Gastrocnemius medialis (tissue), 4 donors: ENCODE data around the gene PXDN. TPM values are rescaled to one million over a fixed set of nuclear protein-coding genes. Genes with fewer than 3 reads are reported as not detected.

Source experiments
- ATAC-seq, 2 donors: fragments of 150-250 bp; one replicate each; pipeline ENCODE4 v1.9.1; 2016
- DNase-seq, 2 donors: peaks; one replicate each; pipeline ENCODE4 v3.0.0-alpha.2; 2019
- H3K27ac ChIP-seq, 4 donors: fragments of 200-600 bp; sonication (generic); 1 replicate in 1 of 4; 2 replicates in 3 of 4; pipeline ENCODE4 v1.5.1; 2016 to 2018; ENCODE audit warnings: mild to moderate bottlenecking in 2 of 4, moderate library complexity in 1 of 4
- H3K27me3 ChIP-seq, 3 donors: fragments of 200-600 bp; sonication (generic) in 2 of 3; 1 replicate in 1 of 3; 2 replicates in 2 of 3; pipeline versions ENCODE4 v1.5.1 to v1.6.0; 2016 to 2019; ENCODE audit warnings: mild to moderate bottlenecking in 1 of 3, moderate library complexity in 1 of 3
- H3K36me3 ChIP-seq, 2 donors: fragments of 200-600 bp; sonication (generic) in 1 of 2; one replicate each; pipeline ENCODE4 v1.5.1; 2017 to 2018
- H3K4me1 ChIP-seq, 2 donors: fragments of 200-600 bp; sonication (generic) in 1 of 2; one replicate each; pipeline ENCODE4 v1.5.1; 2016 to 2017; ENCODE audit warnings: mild to moderate bottlenecking in 2 of 2
- H3K4me3 ChIP-seq, 4 donors: fragments of 200-600 bp; sonication (generic) in 3 of 4; 1 replicate in 1 of 4; 2 replicates in 3 of 4; pipeline ENCODE4 v1.5.1; 2016 to 2019; ENCODE audit warnings: mild to moderate bottlenecking in 2 of 4
- H3K9me3 ChIP-seq, 3 donors: fragments of 200-600 bp; sonication (generic) in 2 of 3; 1 replicate in 1 of 3; 2 replicates in 2 of 3; pipeline ENCODE4 v1.5.1; 2016 to 2019
- CTCF ChIP-seq, 5 experiments: fragments of 450-650 bp in 3 of 5; fragments of 200-600 bp in 2 of 5; sonication (generic) in 2 of 5; IDR thresholded peaks in 4 of 5; conservative IDR thresholded peaks in 1 of 5; 1 replicate in 4 of 5; 2 replicates in 1 of 5; pipeline ENCODE4 v1.5.1; 2016 to 2019; ENCODE audit warnings: antibody characterized with exemption in 5 of 5, mild to moderate bottlenecking in 3 of 5, moderate library complexity in 3 of 5
- POLR2A ChIP-seq, 2 donors: fragments of 450-650 bp; IDR thresholded peaks; one replicate each; pipeline ENCODE4 v1.6.1; 2017; ENCODE audit warnings: antibody characterized with exemption in 2 of 2, mild to moderate bottlenecking in 2 of 2, moderate library complexity in 2 of 2
- in situ Hi-C, 4 donors: fragments of 200-750 bp; cut with MboI; loops; one replicate each; pipeline versions ENCODE4 v1.15.0 to v1.8.0; 2017; ENCODE audit warnings: low sequenced_read_pairs in 4 of 4
- intact Hi-C: fragments of 100-400 bp; cut with DNase I; formaldehyde crosslinking; loops from one replicate; pipeline ENCODE4 v1.15.1; 2023; ENCODE audit warnings: low total_unique reads
- total RNA-seq, 4 donors: library from RNA; depleted of rRNA; stranded (reverse); fragments of >200 nt; gene quantifications; one replicate each; pipeline versions ENCODE4 v1.1.0 to v1.2.3, GENCODE V29; 2016

Gene PXDN
- total RNA-seq, 4 donors from 2014 or later = 7.8 to 13.4 (median 10.3) TPM

GRCh38 chr2:1672738-1673137, 71.6 kb downstream of the PXDN start:
- H3K4me1 ChIP-seq = no peaks in the 10 kb centered on the region
- in situ Hi-C loops = no loop called here
- intact Hi-C loops = no loop called here
- no peak for ATAC-seq
- H3K9me3 ChIP-seq = no peaks in the 10 kb centered on the region
- no peaks in the 10 kb centered on the region for H3K27me3 ChIP-seq
- no peak overlapping the region for H3K27ac ChIP-seq
- H3K4me3 ChIP-seq = no peak overlapping the region
- no peak for DNase-seq
- TF ChIP-seq POLR2A (IDR thresholded peaks at IDR 0.05) = no peak
- no peak for TF ChIP-seq CTCF (IDR thresholded peaks at IDR 0.05 in 4 of 5, conservative IDR thresholded peaks at IDR 0.05 in 1 of 5)
- H3K36me3 ChIP-seq = no peaks in the 10 kb centered on the region

- Histone ChIP-seq H3K9me3 (no peaks in the 10 kb centered on the region), H3K27me3 (no peaks in the 10 kb centered on the region), H3K27ac (no peak overlapping the region), H3K4me3 (no peak overlapping the region), H3K36me3 (no peaks in the 10 kb centered on the region), H3K4me1 (no peaks in the 10 kb centered on the region)
- no peak for DNase-seq
- no peak for ATAC-seq
- intact Hi-C loops = no loop called here
- no peak for TF ChIP-seq CTCF (IDR thresholded peaks at IDR 0.05 in 4 of 5, conservative IDR thresholded peaks at IDR 0.05 in 1 of 5)
- TF ChIP-seq POLR2A (IDR thresholded peaks at IDR 0.05) = no peak
- in situ Hi-C loops = no loop called here
These were observed 72.4 kb downstream of the PXDN start for GRCh38 chr2:1671916-1672315.

- intact Hi-C loops = no loop called here
- in situ Hi-C loops = no loop called here
- peaks cover 0 to 4% of the 10 kb centered on the region in 2 donors for H3K36me3 ChIP-seq
These were observed 73.7 kb downstream of the PXDN start for GRCh38 chr2:1670636-1671035.

GRCh38 chr2:1665761-1666505, 78.4 kb downstream of the PXDN start:
- in situ Hi-C loops (no loop called here), intact Hi-C loops (no loop called here)
- no peak for TF ChIP-seq CTCF (IDR thresholded peaks at IDR 0.05 in 4 of 5, conservative IDR thresholded peaks at IDR 0.05 in 1 of 5)
- ATAC-seq (no peak), DNase-seq (no peak)
- H3K4me3 ChIP-seq = no peak overlapping the region
- H3K4me1 ChIP-seq = no peaks in the 10 kb centered on the region
- no peaks in the 10 kb centered on the region for H3K27me3 ChIP-seq
- H3K9me3 ChIP-seq = no peaks in the 10 kb centered on the region
- peaks cover 0 to 14% of the 10 kb centered on the region in 2 donors for H3K36me3 ChIP-seq
- H3K27ac ChIP-seq = no peak overlapping the region

More at GRCh38 chr2:1670636-1671035, 73.7 kb downstream of the PXDN start:
- Histone ChIP-seq H3K4me1 (no peaks in the 10 kb centered on the region), H3K4me3 (no peak overlapping the region), H3K27ac (no peak overlapping the region), H3K27me3 (no peaks in the 10 kb centered on the region), H3K9me3 (no peaks in the 10 kb centered on the region)
- ATAC-seq (no peak), DNase-seq (no peak)
- TF ChIP-seq POLR2A (IDR thresholded peaks at IDR 0.05) (no peak), CTCF (IDR thresholded peaks at IDR 0.05 in 4 of 5, conservative IDR thresholded peaks at IDR 0.05 in 1 of 5) (no peak)

- Histone ChIP-seq H3K27me3 (no peaks in the 10 kb centered on the region), H3K36me3 (peaks cover 0 to 14% of the 10 kb centered on the region in 2 donors), H3K9me3 (no peaks in the 10 kb centered on the region), H3K4me1 (no peaks in the 10 kb centered on the region), H3K4me3 (no peak overlapping the region), H3K27ac (no peak overlapping the region)
- intact Hi-C loops (no loop called here), in situ Hi-C loops (no loop called here)
- DNase-seq (no peak), ATAC-seq (no peak)
- no peak for TF ChIP-seq CTCF (IDR thresholded peaks at IDR 0.05 in 4 of 5, conservative IDR thresholded peaks at IDR 0.05 in 1 of 5)
- no peak for TF ChIP-seq POLR2A (IDR thresholded peaks at IDR 0.05)
These were observed 79.6 kb downstream of the PXDN start for GRCh38 chr2:1664698-1665097.
